Keratinocyte (primary cell): ENCODE results near the gene SECTM1.

Source experiments
- CTCF ChIP-seq, 3 experiments: IDR thresholded peaks in 1 of 3; conservative IDR thresholded peaks in 1 of 3; optimal IDR thresholded peaks in 1 of 3; 2 replicates in 2 of 3; 3 replicates in 1 of 3; pipeline versions ENCODE3 to v1.5.1; 2011; ENCODE audit warnings: low read length in 3 of 3, mild to moderate bottlenecking in 3 of 3, moderate library complexity in 2 of 3, control low read depth in 1 of 3, inconsistent platforms in 1 of 3; ENCODE audit not compliant: insufficient read depth in 2 of 3; ENCODE audit errors: extremely low read depth in 1 of 3
- EZH2 ChIP-seq: IDR thresholded peaks from one replicate; pipeline ENCODE4 v1.6.1; 2012; ENCODE audit warnings: inconsistent platforms, mild to moderate bottlenecking, low read length, moderate library complexity

DNA sequence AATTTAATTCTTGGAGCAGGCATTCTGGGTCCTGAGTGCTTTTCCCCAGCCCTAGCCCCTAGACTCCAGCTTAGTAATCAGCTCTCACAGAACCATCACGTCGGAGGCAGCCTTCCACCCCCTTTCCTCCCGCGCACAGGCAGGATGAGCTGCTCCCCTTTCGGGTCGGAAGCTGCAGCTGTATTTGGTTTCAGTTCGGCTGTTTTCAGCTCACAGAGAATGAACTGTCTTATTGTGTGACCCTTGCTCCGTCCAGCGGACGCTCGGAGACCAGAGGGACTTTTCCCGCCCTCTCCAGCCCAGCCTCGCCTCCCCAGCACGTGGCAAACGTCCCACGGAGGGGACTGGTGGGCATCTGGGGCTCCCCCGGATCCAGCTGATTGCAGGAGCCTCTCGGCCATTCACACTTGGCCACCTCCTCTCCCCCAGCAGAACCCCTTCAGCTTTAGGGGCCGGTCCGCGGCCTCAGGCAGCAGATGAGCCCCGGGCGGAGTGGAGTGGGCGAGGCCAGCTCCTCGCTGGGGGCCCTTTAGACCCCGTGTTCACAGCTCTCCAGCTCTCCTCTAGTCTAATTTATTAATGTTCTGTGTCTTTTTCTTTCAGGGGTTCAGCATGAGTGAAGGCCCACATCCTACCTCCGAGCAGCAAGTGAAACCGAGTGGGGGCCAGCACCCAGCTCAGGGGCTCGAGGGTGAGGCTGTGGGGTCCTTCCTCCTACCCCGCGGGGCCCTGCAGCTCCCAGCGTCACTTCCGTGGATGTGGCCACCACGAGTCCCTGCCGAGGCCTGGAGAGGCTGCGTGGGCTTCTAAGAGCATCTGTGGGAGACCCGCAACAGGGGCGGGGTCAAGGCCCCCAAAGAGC, 37.1 kb upstream of the SECTM1 start:
- no peak for TF ChIP-seq CTCF (optimal IDR thresholded peaks at IDR 0.05 in 1 of 3, IDR thresholded peaks at IDR 0.05 in 1 of 3, conservative IDR thresholded peaks at IDR 0.05 in 1 of 3; ENCODE audit: extremely low read depth in 1 of 3, insufficient read depth in 2 of 3, low read length in 3 of 3)
- TF ChIP-seq EZH2, result no peak
